Large intestine (tissue), 3 donors: ENCODE results near the gene TUBA8. TPM values are rescaled to one million over a fixed set of nuclear protein-coding genes. Genes with fewer than 3 reads are reported as not detected.

Experiments
- DNase-seq, 2 donors: peaks; one replicate each; pipeline versions ENCODE4 v3.0.0 to v3.0.0-alpha.2; 2013
- H3K27ac ChIP-seq: one replicate; pipeline ENCODE4 v1.5.1; 2013; ENCODE audit warnings: low read length
- H3K27me3 ChIP-seq: 2 replicates; pipeline ENCODE4 v1.6.1; 2013; ENCODE audit warnings: low read length; ENCODE audit not compliant: control insufficient read depth, insufficient read depth
- H3K36me3 ChIP-seq: 2 replicates; pipeline ENCODE4 v1.6.1; 2013; ENCODE audit warnings: low read length; ENCODE audit not compliant: control insufficient read depth, insufficient read depth
- H3K4me1 ChIP-seq: one replicate; pipeline ENCODE4 v1.6.1; 2013; ENCODE audit warnings: low read length; ENCODE audit not compliant: control insufficient read depth, insufficient read depth
- H3K4me3 ChIP-seq: one replicate; pipeline ENCODE4 v1.5.1; 2013; ENCODE audit warnings: low read length
- H3K9me3 ChIP-seq: one replicate; pipeline ENCODE4 v1.6.1; 2013; ENCODE audit warnings: mild to moderate bottlenecking, low read depth, low read length, moderate library complexity; ENCODE audit not compliant: control insufficient read depth
- WGBS: methylation state at CpG from one replicate; pipeline ENCODE4 v1.1.5; 2013; ENCODE audit warnings: low lambda C conversion rate; ENCODE audit not compliant: insufficient coverage; 5-methylcytosine and 5-hydroxymethylcytosine counted together
- polyA plus RNA-seq: library from polyadenylated mRNA; unstranded; fragments of 120-200 nt; gene quantifications from one replicate; pipeline ENCODE4 v1.2.1, GENCODE V29; 2013

TUBA8 gene
- polyA plus RNA-seq, 1 donor, result 1.9 TPM

- Histone ChIP-seq H3K4me3 (no peak overlapping the region), H3K27me3 (no peaks in the 10 kb centered on the region), H3K4me1 (peaks cover 32% of the 10 kb centered on the region), H3K36me3 (peaks cover 36% of the 10 kb centered on the region), H3K27ac (no peak overlapping the region), H3K9me3 (no peaks in the 10 kb centered on the region)
- DNase-seq, result no peak
- 75% methylated on average over 2 of the region's 8 CpGs for WGBS
Observed at GRCh38 chr22:18090286-18090685, 20.3 kb upstream of the TUBA8 start.

- Histone ChIP-seq H3K27me3 (no peaks in the 10 kb centered on the region), H3K9me3 (no peaks in the 10 kb centered on the region), H3K36me3 (peaks cover 32% of the 10 kb centered on the region), H3K27ac (peak overlapping the region; percentile 93), H3K4me1 (peaks cover 31% of the 10 kb centered on the region), H3K4me3 (no peak overlapping the region)
- DNase-seq, result no peak
- WGBS, result no CpG with 5 or more reads among the region's 7 CpGs
Observed at GRCh38 chr22:18091478-18091877, 19.1 kb upstream of the TUBA8 start.

DNA sequence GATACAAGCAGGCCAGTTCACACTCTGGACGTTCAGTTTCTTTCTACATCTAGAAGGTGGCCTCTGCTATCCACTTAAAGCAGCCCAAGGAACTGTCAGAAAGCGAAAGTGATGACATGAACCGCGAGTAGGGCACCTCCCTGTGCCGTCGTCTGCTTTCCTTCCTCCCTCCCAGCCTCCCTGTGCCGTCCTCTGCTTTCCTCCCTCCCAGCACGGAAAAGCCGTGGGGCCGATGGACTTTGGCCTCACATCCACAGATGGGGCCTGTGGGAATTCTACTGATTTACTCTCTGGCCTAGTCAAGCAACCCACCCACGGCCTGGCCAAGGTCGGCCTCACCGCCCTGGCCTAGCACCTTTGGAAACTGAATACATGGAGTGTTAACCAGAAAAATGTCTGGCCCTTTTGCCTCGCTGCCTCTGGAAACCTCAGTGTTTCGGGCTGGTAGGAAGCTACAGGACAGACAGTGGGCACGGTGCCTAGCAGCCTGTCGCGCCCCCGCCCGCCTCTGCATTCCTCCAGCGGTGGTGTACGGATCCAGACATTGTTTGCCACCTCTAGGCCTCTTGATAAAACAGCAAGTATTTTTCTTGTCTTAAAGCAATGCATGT, 18.6 kb upstream of the TUBA8 start:
- H3K4me3 ChIP-seq, result no peak overlapping the region
- H3K27me3 ChIP-seq, result no peaks in the 10 kb centered on the region
- peaks cover 30% of the 10 kb centered on the region for H3K4me1 ChIP-seq
- peaks cover 29% of the 10 kb centered on the region for H3K36me3 ChIP-seq
- 20% methylated on average over 1 of the region's 22 CpGs for WGBS
- H3K9me3 ChIP-seq, result no peaks in the 10 kb centered on the region
- H3K27ac ChIP-seq, result peak overlapping the region; percentile 93
- DNase-seq, result peak; percentile 92 to 97

DNA sequence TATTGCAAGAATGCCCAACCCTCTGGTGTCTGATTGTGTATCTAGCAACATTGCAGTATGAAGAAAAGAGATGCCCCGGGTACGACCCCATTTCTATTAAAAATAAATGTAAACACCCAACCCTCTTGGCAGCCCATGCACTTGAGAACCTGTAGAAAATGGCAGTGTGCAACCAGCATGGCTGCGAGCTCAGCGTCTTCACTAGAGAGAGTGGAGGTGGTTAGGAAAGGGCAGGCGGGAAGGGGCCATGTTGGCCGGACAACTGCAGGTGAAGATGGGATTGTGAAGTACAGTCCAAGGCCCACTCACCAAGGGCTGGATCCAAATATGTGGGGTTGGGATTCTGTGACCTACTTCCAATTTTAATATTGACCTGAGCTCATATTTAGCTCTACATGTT, 16.9 kb upstream of the TUBA8 start:
- Histone ChIP-seq H3K36me3 (peaks cover 14% of the 10 kb centered on the region), H3K4me1 (peaks cover 20% of the 10 kb centered on the region), H3K27ac (no peak overlapping the region), H3K27me3 (no peaks in the 10 kb centered on the region), H3K9me3 (no peaks in the 10 kb centered on the region), H3K4me3 (no peak overlapping the region)
- WGBS, result 94% methylated on average over 2 of the region's 6 CpGs
- no peak for DNase-seq

DNA sequence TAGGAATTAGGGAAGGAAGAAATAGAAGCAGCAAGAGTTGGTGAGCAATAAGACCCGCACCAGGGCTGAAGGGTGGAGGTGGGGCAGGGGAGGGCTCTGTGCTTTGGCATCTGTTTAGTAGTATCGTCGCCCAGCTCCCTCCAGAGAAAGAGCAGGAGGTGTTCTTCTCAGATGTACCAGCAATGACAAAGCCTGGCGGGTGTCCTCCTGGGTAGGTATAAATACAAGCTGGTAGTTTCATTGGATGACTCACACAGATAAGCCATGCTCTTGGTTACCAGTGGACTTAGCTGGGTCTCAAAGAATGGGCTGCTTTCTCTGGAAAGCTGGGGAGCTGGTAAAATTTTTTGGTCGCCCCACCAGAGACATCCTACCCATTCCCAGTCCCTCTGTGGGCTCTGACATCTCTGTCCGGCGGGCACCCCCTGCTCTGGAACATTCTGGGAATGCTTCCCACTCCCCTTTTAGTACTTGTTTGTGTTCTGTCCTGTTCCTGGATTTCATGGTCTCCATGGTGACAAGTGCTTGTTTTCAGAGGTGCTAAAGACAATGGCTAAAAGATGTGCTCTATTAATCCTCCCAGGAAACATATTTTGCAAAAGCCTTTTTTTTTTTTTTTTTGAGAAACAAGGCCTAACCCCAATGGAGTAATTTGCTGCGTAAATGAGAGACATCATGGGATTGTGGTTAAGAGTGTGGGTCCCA, 15.4 kb upstream of the TUBA8 start:
- Histone ChIP-seq H3K9me3 (no peaks in the 10 kb centered on the region), H3K27me3 (no peaks in the 10 kb centered on the region), H3K4me1 (peaks cover 17% of the 10 kb centered on the region), H3K4me3 (no peak overlapping the region), H3K27ac (no peak overlapping the region), H3K36me3 (peaks cover 2% of the 10 kb centered on the region)
- no CpG with 5 or more reads among the region's 8 CpGs for WGBS
- DNase-seq, result peak in 1 of 2 donors; percentile 27

DNA sequence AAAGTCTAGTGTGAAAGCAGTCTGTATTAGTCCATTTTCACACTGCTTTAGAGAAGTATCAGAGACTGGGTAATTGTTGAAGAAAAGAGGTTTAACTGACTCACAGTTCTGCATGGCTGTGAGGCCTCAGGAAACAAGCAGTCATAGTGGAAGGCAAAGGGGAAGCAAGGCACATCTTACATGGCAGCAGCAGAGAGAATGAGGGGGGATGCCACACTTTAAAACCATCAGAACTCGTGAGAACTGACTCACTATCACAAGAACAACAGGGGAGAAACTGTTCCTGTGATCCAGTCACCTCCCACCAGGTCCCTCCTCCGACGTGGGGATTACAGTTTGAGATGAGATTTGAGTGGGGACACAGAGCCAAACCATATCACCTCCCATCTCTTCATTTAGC, 13.8 kb upstream of the TUBA8 start:
- Histone ChIP-seq H3K4me1 (peaks cover 11% of the 10 kb centered on the region), H3K27ac (no peak overlapping the region), H3K36me3 (peaks cover 4% of the 10 kb centered on the region), H3K27me3 (no peaks in the 10 kb centered on the region), H3K4me3 (no peak overlapping the region), H3K9me3 (no peaks in the 10 kb centered on the region)
- no peak for DNase-seq
- WGBS, result no CpG with 5 or more reads among the region's 3 CpGs

- Histone ChIP-seq H3K27ac (no peak overlapping the region), H3K4me1 (no peaks in the 10 kb centered on the region), H3K4me3 (no peak overlapping the region), H3K27me3 (no peaks in the 10 kb centered on the region), H3K9me3 (no peaks in the 10 kb centered on the region), H3K36me3 (peaks cover 2% of the 10 kb centered on the region)
- no peak for DNase-seq
- no CpG with 5 or more reads among the region's 3 CpGs for WGBS
Observed at GRCh38 chr22:18100781-18101180, 9.8 kb upstream of the TUBA8 start.

DNA sequence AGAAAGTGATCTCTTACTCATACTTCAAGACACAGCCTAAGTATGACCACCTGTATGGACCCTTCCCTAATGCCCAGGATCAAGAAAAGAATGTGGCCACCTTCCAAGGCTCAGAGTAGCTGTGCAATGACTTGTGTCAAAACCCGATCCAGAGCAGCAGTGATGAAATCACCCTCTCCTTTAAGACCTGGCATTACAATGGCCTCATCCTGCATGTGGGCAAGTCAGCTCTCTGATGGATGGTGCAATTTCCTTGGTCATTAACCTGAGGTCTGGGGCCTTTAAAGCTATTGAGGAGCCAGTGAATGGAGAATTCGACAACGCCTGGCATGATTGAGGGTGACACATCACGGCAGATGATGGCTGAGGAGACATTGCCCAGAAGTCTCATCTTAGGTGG, 9.1 kb upstream of the TUBA8 start:
- no peak overlapping the region for H3K27ac ChIP-seq
- no peak for DNase-seq
- H3K36me3 ChIP-seq, result peaks cover 2% of the 10 kb centered on the region
- H3K9me3 ChIP-seq, result no peaks in the 10 kb centered on the region
- no peaks in the 10 kb centered on the region for H3K27me3 ChIP-seq
- no peak overlapping the region for H3K4me3 ChIP-seq
- 80% methylated on average over 2 of the region's 4 CpGs for WGBS
- H3K4me1 ChIP-seq, result no peaks in the 10 kb centered on the region

- no peak overlapping the region for H3K4me3 ChIP-seq
- no peak overlapping the region for H3K27ac ChIP-seq
- H3K9me3 ChIP-seq, result no peaks in the 10 kb centered on the region
- H3K4me1 ChIP-seq, result no peaks in the 10 kb centered on the region
- no peak for DNase-seq
- H3K27me3 ChIP-seq, result no peaks in the 10 kb centered on the region
- WGBS, result 100% methylated on average over 5 of the region's 14 CpGs
- H3K36me3 ChIP-seq, result peaks cover 2% of the 10 kb centered on the region
Observed at GRCh38 chr22:18103527-18104269, 6.9 kb upstream of the TUBA8 start.

- 100% methylated on average over 1 of the region's 4 CpGs for WGBS
- Histone ChIP-seq H3K9me3 (no peaks in the 10 kb centered on the region), H3K27ac (no peak overlapping the region), H3K4me3 (no peak overlapping the region), H3K36me3 (peaks cover 2% of the 10 kb centered on the region), H3K27me3 (peaks cover 3% of the 10 kb centered on the region), H3K4me1 (no peaks in the 10 kb centered on the region)
- DNase-seq, result no peak
Observed at GRCh38 chr22:18104566-18104965, 6.0 kb upstream of the TUBA8 start.
